Urothelium cell line (cell line): Measurements from ENCODE around the gene COL5A1.

Experiments used
- DNase-seq: peaks from one replicate; pipeline ENCODE4 v3.0.0; 2011; ENCODE audit warnings: low spot score, mixed read lengths
- FAIRE-seq: peaks from 2 replicates; lab custom pipeline; 2011; peaks lifted over from hg19 to GRCh38; lab: Jason Lieb, UNC

COL5A1 gene

DNA sequence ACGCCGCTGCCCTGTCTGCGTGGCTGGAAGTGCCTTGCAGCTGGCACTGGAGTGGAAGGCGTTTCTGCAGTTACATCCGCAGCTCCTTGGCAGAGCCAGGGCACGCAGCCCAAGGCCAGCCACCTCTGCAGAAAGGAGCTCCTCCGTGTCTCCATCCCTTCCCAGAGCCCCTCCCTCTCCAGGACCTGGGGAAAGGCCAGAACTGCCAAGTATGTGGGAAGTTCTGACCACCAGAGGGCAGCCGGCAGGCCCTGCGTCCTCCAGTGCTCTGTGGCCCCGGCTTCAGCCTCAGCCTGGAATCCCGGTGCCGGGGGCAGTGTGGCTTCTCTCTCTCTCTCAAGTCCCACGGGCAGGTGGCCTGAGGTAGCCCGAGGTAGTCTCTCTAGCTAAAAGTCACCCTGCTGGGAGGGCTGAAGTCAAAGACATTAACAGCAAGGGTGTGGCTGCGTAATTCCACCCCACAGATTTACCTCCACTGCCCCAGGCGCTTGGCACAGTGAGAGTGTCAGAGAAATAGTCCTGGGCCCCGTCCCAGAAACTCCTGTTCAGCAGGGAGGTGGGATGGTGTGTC, 137.3 kb downstream of the COL5A1 start:
- DNase-seq (peak; percentile 66), FAIRE-seq (no peak)

DNA sequence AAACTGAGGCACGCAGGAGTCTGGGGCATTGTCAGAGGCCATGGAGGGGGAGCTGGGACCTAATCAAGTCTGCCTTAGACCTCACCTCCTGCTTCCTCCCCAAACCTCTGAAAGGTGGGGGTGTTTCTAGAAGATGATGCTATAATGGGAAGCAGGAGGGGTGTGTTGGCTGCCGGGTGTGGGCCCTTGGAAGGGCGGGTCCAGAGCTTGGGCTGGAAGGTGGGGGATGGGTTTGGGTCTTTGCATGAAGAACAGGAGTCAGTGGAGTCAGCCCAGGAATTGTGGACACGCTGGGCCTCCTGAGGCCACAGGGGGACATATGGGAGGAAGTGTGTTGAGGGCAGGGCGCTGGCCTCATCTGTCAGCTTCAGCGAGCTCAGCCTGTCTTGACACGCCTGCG, 138.0 kb downstream of the COL5A1 start:
- FAIRE-seq, result no peak
- no peak for DNase-seq

DNA sequence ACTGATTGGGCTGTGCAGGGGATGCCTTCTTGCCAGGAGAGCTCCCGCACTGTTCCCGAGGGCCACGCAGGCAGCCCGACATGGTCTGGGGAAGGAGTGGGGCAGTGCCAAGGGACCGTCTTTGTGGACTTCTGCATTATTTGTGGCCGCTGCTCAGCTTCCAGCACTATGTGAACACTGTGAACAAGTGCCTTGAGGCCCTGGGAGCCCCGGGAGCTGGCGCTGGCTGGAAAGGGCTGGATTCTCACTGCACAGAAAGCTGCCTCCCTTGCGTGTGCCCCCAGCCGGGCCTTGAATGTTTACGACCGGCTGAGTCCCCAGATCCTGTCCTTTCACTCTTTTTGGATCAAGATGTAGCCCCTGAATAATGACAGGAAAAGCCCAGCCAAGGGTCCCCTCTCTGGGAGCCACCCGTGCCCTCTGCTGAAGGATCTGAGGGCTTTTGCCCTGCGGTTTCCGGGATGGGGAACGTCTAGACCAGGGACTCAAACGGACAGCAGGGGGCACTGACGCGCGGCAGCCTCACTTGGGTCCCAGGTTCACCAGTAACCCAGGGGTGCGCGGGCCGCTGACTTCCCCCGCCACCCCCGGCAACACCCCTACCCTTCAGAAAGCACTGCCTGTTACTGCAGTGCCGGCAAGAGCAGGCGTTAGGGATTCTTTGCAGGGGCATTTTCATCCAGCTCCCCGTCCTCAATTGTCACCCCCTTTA, 140.1 kb downstream of the COL5A1 start:
- no peak for FAIRE-seq
- DNase-seq, result no peak

DNA sequence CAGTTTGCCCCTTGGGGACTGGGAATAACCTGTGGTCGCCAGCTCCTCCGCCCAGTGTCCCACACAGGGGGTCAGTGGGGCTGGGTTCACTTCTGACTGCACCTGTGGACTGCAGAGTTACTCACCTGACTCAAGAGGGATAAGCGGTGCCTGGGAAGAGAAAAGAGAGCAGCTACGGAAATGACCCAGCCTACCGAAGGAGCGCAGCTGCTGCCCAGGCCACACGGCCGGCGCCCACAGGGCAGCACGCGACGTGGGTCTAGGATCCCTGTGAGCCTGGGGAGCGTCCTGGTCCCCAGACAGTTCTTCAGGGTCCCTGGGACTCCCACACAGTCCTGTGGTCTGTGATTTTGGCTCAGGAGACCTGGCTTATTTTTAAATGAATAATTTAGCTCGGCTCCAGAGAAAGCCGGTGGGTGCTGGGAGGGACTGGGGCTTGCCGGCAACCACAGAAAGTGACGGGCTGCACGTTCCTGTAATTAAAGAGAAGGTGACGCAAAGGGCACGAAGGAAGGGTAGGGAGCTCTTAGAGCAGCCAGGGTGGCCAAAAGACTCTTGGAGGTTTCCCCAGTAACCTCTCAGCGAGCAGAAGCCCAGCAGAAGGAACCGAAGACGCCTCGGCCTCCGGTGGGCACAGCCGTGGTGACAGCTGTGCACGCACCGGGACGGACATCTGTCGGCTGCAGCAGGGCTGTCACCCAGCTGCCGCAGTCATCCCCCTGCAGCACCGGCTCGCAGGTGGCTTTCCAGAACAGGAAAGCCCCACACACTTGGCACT, 141.5 kb downstream of the COL5A1 start:
- DNase-seq (no peak), FAIRE-seq (no peak)

DNA sequence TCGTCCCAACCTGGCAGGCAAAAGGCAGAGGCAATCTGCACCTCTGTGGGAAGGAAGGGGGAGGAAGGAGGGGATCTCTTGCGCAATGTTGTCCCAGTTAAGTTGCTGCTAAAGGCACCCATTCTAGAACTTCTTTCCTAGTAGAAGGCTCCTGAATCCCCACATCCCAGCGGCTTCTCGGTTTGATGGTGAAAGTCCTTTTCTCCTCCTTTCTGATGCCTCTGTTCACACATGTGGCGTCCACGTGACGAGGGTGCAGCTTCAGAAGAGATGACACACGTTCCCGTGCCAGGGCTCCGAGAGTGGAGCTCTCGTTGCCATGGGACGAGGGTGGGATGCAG, 142.1 kb downstream of the COL5A1 start:
- FAIRE-seq (no peak), DNase-seq (no peak)

DNA sequence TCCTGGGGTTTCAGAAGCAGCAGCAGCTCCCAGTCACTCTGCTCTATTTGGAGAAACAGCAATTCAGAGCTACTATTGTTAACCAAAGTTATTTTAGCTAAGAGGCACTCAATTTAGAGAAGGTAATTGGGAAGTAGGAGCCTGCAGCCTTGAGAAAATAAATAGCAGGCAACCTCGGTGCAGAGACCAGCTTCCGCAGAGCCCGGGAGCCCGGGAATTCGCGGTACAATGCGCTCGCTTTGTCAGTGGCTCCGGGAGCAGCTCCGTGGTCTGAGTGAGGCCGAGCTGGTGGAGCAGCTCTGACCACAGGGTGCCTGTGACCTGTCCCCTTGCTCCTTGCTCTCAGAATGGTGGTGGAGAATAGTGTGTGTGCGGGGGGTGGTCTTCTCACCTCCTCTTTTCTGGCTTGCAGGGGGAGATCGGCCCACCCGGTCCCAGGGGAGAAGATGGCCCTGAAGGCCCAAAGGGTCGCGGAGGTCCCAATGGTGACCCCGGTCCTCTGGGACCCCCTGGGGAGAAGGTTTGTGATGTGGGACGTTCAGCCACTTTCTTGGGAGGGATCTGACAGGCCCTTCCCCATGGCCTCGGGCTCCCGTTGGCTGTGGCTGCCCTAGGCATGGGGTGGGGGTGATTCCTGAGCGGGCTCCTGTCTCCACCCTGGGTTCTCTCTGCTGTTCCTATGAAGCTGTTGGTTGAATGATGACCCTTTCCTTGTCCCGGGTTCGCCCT, 143.1 kb downstream of the COL5A1 start:
- FAIRE-seq, result no peak
- DNase-seq, result no peak

DNA sequence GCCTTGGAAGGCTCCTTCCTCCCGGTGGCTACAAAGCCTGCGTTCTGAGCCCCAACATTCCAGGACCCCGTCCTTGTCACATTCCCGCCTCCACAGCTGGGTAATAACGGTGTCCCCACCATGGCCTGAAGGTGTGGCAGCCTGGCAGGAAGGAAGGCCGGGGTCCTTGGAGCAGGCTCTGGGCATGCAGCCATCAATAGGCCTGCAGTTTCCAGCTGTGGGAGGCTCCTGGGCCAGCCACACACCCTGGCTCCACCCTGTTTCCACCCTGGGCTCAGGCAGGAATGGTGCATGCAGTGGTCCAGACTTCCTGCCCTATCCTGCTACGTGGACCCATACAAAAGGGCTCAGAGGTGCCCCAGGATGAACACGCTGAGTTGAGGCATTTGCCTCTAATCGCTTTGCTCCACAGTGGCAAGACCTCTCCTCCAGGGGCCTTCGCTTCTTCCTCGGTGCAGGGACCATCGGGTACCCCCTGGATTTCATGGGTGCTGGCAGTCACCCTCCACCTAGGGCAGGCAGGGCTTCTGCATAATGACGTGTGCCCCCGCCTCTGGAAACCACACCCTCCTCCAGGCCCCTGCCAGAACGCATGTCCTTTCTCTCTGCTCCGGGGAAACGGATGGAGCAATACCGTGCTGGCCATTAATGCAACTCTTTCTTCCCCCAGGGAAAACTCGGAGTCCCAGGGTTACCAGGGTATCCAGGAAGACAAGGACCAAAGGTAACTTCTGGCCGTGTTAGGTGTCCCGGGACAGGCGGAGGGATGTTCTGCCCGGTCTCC, 143.9 kb downstream of the COL5A1 start:
- peak; percentile 53 for FAIRE-seq
- no peak for DNase-seq

DNA sequence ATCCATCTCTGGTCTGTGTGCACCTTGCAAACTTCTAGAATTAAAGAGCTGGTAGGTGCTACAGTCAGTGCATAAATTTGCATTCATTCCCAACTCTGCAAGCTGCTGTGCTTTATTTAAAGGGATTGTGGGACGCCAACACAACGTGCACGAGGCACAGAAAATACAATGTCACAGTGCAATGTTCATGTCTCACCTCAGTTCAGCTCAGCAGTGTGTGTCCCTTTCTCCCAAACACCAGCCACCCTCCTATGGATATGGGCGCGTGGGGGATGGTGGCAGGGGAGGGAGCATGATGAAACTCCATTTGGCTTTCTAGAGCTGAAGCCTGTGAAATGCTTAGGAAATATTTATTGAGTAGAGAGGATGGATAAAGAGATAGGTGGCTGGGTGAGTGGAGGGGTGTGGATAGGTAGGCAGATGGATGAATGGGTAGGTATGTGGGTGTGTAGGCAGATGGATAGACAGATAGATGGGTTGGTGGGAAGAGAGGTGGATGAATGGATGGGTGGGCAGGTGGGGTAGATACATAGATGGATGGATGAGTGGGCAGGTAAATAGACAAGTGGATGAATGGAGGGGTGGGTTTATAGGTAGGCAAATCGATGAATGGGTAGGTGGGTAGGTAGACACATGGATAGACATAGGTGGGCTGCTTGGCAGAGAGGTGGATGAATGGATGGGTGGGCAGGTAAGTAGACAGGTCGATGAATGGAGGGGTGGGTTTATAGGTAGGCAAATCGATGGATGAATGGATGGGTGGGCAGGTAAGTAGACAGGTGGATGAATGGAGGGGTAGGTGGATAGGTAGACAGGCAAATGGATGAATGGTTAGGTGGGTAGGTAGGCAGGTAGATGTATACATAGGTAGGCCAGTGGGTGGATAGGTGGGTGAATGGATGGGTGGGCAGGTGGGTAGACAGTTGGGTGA, 146.3 kb downstream of the COL5A1 start:
- FAIRE-seq, result peak; percentile 42

DNA sequence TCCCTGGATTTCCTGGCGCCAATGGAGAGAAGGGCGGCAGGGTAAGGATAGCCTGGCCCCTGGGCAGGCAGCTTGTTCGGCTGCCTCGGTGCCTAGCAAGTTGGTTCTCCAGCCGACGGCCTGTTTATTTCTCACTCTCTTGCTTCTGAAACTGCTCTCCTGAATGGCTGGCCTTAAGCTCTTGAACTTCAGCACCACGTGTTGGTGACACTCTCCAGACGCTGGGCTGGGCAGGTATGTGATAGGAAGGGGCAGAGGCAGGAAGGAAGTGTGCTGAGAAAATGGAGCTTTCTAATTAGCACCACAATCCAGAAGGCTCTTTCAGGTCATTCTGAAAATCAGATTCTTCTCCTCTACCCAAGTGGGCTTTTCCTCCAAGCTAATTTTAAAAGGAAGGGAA, 147.6 kb downstream of the COL5A1 start:
- DNase-seq, result no peak
- no peak for FAIRE-seq

More for the DNA sequence above, 146.3 kb downstream of the COL5A1 start:
- DNase-seq, result no peak

DNA sequence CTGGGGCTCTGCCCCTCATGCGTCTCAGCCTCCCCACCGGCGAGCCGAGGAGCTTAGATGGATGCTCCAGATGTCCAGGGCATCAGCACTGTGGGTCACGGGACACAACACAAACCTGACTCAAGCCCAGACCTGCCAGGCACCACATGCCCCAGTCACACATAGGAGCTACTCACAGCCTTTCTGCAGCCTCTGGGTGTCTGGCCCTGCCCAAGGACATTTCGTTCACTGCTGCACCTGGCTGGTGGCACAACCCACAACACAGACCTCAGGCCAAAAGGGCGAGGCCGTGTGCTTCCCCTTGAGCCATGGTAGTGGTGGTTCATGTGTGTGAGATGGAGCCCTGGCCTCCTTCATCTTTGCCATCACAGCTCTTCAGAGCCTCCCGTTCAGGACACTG, 149.4 kb downstream of the COL5A1 start:
- DNase-seq (no peak), FAIRE-seq (no peak)

DNA sequence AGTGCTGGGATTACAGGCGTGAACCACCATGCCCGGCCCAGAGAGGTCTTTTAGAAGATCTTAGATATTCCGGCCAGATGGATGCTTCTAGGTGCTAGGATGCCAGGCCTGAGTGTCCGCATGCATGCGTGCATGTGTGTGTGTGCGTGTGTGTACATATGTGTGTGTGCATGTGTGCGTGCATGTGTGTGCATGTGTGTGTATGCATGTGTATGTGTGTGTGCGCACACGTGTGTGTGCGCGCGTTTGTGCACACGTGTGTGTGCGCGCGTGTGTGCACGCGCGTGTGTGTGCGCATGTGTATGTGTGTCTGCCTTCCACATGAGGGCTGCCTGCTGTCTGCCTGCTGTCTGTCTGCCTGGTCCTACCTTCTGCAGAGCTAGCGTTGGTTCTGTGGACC, 151.0 kb downstream of the COL5A1 start:
- no peak for FAIRE-seq
- no peak for DNase-seq

DNA sequence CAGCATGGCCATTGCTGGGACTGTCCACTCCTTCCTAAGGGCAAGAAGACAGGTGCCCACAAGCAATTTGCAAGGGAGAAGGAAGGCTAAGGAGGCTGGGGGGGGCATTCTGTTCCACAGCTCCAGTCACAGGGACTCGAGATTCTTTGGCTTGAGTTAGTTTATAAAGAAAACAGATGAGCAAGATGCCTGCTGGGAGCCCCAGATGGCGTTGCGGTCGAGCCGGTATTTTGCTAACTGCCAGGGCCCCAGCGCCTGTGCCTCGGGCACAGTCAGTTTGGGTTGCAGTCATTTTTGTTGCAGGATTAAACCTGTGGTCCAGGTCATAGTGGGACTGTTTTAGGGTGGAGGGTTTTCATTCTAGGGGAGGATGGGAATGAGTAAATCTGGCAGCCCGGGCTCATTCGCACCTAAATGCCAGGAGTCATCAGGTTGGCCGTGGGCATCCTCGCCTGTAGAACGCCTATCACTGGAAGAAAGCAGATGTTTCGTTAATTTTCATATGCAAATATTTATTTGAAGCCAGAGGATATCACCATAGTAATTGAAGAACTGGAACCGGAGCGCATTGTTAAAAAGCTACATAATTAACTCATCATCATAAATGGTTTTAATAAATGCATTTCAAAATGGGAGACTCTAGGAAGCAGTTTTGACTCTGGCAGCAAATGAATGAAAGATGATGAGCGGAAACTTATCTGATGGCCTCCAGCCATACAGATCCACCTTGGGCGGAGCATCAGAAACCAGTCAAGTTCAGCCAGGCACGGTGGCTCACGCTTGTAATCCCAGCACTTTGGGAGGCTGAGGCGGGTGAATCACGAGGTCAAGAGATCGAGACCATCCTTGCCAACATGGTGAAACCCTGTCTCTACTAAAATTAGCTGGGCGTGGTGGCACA, 151.9 kb downstream of the COL5A1 start:
- FAIRE-seq (no peak), DNase-seq (no peak)

DNA sequence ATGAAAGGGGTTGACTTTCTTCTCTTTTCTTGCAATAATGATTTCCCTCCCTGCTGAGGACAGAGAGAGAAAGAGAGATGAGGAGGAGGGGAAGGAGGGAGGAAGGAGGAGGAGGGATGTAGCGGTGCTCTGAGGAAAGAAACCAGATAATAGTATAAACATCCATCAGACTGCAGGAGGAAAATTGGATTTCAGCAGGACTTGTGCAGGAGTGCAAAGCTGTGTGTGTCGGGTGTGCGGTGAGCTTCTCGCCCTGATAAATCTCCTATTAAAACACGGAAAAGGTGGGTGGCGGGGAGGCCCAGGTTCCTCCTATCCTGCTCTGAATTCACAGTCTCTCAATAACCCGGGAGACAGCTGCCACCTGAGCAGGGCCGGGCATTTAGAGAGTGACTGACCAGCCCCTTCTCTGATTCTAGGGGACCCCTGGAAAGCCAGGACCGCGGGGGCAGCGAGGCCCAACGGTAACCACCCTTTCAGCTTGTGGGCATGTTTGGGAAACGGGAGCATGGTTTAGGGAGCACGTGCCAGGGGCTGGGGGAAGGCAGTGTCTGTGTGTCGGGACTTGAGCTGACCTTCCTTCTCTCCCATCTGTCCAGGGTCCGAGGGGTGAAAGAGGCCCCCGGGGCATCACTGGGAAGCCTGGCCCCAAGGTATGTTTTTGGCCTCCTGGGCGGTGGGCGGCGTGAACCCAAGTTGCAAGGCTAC, 153.2 kb downstream of the COL5A1 start:
- FAIRE-seq (no peak), DNase-seq (no peak)

DNA sequence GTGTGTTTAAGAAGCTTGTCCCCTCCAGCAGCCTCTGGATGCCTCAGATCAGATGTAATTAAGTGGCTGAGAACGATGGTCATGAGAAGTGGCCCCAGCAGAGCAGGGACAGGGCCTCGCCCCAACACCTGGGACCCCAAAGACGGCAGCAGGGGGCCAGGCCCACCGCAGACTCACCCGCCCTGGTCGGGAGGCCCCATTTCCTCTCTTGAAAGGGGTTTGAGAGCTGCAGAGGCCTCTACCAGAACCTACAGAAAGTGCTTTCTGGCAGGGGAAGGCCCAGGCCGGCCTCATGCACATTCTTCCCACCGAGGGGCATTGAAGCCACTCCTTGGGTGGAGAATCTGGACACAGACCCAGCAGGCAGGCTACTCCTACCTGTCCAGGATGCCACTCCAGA, 153.8 kb downstream of the COL5A1 start:
- FAIRE-seq, result no peak
- DNase-seq, result no peak

DNA sequence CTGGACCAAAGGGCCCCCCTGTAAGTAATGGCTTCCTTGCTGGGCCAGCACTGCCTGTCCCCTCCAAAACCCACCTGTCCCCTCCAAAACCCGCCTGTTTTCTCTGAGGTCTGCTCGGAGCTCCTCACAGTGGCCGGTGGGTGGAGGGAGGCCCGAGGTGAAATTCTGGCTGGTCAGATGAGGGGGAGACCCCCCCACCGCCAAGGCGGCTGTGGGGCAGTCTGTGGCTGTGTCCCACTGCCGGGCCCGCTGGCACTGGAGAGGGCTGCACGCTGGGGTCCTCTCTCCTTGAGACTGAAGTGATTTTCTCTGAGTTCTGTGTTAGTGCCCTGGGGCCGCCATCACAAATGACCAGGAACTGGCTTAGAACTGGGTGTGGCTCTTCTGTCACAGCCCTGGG, 155.3 kb downstream of the COL5A1 start:
- no peak for FAIRE-seq

DNA sequence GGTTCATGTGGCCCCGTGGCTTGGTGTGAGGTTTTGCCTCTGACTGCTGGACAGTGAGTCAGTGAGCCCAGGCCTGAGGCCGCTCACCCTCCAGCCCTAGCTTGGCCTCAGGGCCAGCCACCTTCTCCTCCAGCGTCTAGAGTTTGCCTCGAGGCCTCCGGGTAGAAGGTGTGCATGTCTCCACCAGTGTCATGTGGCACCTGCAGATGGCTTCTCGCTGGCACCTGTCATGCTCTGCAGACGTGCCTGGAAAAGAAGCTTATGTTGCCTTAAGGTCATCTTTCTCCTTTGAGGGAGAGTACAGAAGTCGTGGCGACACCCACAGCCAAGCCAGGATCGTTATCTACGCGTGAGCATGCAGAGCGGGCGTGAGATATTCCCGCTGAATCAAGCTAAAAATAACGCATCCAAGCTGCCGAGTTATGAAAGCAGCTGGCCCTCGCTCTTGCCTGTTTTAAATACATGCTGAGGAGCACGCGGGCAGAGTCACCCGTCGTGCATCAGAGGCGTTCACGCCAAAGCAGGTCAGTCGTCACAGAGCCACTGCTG, 159.3 kb downstream of the COL5A1 start:
- no peak for FAIRE-seq
- DNase-seq, result no peak

More for the DNA sequence above, 155.3 kb downstream of the COL5A1 start:
- no peak for DNase-seq

DNA sequence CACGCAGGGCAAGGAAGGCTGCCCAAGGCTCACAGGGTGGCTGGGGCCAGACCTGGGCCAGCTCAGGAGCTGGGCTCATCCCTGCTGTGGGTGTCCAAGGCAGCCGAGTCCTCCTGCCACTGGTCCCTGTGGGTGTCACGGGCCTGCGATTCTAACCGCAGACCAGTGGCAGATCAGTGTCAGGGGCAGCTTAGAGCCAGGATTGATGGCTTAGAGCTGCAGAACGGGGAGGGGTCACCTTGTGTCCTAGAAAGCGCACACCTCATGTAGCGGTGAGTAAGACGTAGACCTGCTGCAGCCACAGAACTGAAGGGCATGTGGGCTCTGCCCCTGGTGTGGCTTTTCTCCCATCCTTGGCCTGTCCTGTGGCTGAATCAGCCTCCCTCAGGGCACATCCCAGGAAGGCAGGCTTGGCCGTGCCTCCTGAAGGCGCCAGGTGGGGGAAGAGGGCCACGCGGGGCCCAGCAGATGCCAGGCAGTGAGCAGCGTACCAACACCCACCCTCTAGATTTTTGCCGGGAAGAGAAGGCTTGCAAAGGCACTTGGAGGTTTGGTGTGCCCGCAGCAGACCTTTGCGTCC, 160.7 kb downstream of the COL5A1 start:
- no peak for DNase-seq
- no peak for FAIRE-seq
